Measurements from ENCODE around the gene CDCA8.
"Not testable (repeated sequence)": the region's sequence is repeated elsewhere in the genome, so short reads cannot be mapped to it uniquely, and the experiment has no call there.

CDCA8 gene

DNA sequence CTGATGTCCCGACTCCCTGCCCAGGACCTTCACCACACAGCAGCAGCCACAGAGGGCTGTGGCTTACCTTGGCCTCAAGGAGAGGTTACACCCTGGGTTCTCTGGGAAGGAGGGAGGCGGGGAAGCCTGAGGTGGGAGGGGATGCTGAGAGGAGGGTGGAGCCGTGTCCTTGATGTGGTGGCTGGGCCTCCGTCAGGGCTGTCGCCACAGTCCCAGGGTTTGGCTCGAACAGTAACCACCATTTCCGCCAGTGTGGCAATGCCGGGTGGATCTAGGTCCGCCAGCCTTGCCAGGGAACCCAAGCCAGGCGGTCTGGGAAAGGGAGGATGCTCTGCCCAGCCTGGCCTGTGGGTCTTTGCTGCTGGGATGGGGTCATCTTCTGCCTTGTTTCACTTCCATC lies 18.4 kb upstream of the CDCA8 start:
- DNase-seq: peak; percentile 56 to 66

DNA sequence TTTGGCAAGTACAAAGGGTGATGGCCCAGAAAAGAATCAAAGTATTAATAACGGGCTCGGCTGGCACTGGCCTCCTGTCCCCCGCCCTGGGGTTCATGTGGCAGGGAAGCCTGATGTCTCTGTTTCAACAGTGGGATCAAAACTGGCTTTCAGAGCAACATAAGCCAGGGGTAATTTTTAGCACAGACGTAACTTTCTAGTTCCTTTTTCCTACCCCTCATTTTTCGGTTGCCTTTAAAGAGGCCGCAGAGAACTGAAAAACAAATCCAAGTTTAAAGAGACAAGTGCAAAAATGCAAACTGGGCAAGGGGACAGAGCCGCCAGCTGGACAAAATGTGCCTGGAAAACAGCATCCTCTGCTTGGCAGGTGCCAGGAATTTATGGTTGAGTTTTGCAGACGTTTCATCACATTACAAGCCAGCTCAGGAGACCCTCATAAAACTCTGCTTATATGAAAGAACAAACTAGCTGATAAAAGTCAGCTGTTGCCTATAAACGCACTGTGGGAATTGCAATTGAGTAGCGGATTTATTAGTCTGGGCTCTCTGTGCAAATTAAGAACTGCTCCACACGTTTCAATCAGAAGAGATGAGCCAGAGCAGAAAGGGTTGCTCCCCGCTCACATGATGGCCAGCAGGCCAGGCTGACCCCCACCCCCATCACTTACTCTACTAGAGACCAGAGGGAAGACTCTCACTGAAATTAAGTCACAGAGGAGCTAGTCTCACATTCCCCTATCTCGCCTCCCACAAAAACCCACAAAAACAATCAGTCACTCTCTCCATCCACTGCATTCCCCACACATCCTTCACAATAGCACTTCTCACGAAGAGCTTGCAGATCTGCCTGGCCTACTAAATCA lies 15.8 kb upstream of the CDCA8 start:
- DNase-seq: no peak

DNA sequence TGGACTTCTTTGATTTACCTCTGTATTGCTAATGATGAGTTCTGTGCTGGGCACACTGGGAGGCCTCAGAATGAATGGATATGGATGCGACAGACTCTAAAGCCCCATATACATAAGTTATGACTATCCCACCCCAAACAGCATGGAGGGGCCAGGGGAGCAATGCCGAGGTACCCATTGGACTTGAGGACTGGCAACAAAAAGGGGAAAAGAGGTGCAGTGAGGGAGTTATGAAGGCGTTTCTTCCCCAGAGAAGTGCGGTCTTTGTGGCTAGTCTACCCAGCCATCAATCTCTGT lies 15.2 kb upstream of the CDCA8 start:
- no peak for DNase-seq

DNA sequence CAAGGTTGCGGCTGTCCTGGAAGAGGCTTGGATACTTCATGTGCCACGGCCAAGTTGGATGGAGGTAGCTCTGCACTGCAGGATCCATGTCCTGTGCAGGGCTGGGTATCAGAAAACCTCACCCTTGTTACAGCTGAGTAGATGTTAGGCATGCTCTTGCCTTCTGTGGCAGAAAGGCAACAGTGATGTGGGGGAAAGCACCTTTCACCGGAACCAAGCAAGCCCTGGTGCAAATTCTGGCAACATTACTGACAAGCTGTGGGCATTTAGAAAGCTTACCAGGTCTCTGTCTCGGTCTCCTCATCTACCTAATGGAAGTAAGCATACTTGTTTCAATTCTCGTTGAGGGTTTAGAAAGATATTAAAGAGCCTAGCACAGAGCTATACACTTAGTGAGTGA lies 14.5 kb upstream of the CDCA8 start:
- DNase-seq: no peak

DNA sequence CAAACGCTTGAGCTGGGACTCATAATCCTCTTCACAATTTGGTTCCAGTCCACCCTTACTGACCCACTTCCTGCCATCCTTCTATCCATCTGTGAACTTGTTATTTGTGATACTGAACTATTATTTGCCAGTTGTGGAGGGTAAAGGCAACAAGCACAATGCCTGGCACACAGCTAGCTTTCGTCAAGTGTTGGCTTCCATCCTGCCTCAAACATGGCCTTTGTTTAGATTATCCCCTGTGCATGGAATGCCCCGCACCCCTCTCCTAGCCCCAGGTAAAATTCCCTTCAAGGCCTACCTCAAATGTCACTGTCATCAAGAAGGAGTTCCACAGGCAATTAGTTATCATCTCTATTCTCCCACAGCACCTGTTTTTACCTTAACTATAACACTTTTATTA lies 11.4 kb upstream of the CDCA8 start:
- no peak for DNase-seq

DNA sequence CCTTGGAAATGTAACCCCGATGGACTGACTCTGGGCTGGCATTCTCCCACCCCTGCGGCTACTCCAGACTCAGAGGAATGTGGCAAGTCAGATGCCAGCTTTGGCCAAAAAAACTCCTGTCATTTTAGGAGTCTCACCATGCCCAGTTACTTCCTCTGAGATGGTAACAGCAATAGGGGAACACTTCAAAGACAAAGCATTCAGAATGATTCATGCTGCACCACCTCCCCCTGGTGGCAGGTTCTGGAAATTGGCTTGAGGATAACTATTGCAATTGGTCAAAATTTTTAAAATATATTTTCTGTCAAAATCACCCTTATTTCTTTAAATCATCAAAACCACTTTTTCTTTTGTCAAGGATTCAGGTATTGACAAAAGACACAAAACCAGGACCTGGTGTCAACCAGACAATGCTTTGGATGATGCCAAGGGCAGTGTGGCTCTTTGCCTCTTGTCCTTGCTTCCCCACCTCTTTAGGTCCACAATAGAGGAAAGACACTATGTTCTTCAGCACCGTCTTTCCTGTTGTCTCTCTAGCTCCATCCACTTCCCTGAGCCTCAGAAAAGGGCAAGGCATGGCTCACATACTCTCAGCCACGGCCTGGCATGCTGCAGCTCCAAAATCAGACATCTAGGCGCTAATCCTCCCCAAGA lies 9.9 kb upstream of the CDCA8 start:
- DNase-seq: peak; percentile 85 to 86

DNA sequence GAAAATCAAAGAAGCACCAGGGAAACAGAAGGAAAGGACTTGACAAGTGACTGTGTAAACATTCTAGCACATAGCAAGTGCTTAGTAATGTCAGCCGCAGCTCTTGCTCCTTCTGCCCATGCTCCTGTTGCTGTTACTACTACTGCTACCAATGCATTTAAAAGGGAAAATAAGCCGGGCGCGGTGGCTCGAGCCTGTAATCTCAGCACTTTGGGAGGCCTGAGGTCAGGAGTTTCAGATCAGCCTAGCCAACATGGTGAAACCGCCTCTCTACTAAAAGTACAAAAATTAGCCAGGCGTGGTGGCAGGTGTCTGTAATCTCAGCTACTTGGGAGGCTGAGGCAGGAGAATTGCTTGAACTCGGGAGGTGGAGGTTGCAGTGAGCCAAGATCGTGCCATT lies 8.1 kb upstream of the CDCA8 start:
- not testable (repeated sequence) for DNase-seq

DNA sequence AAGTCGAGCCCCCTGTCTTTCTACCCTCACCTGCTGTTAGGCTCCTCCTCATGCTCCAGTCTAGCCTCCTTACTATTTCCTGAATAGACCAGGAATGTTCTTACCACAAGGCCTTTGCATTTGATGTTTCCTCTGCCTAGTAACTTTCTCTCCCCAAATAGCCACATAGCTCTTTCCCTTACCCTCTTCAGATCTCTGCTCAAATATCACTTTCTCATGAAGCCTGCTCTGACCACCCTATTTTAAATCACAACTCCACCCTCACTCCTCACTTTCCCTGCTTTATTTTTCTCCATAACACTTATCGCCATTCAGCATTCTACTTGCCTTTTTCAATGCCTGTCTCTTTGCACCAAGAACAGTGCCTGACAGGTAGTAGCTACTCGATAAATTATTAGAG lies 6.6 kb upstream of the CDCA8 start:
- DNase-seq: no peak

DNA sequence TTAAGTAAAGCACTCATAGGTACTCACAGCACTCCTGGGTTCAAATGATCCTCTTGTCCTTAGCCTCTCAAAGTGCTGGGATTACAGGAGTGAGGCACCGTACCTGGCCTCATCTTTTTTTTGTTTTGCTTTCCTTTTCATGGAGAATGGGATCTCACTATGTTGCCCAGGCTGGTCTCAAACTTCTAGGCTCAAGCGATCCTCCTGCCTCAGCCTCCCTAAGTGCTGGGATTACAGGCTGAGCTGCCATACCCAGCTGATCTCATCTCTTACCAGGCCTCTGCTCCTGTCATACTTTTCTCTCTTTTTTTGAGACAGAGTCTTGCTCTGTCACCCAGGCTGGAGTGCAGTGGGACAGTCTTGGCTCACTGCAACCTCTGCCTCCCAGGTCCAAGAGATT lies 4.6 kb upstream of the CDCA8 start:
- not testable (repeated sequence) for DNase-seq

DNA sequence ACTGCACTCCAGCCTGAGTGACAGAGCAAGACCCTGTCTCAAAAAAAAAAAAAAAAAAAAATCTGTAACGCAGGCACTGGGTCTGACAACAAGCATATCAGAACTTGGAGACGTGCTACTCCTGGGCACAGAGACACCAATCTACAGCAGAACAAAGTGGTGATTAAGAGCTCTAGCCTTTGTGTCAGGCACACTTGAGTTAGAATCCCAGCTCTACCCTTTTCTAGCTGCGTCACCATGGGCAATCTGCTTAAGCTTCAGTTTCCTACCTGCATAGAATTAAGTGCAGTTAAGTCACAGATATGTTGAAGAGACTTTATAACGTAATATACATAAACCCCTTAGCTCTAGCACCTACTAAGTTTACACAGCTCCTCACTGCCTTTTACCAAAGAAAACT lies 3.4 kb upstream of the CDCA8 start:
- DNase-seq: no peak

DNA sequence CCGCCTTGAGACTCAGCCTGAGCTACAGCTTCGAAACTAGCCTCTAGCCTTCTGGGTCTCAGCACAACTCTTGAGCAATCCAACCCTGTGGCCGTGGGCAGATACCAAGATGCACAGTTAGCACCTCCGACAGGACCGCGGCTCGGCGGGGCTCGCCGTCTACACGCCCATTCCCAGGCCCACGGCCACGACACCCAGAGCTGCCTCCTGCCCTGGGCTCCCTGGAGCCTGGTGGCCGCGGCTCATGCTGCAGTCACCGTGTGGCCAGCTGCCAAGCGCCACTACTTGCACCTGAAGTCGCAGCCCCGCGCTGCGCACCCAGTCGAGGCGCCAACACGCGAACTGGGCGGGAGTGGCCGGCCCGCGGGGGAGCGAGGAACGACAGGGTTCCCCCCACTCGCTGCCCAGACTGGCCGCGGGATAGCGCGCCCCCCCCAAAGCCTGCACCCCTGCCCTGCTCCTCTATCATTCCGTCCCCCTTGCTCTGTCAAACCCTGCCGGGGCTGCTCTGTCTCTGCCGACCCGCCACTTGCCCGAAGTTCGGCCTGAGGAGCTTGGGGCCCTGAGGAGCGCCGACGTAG lies 729 bp upstream of the CDCA8 start:
- peak; percentile 31 to 36 for DNase-seq

DNA sequence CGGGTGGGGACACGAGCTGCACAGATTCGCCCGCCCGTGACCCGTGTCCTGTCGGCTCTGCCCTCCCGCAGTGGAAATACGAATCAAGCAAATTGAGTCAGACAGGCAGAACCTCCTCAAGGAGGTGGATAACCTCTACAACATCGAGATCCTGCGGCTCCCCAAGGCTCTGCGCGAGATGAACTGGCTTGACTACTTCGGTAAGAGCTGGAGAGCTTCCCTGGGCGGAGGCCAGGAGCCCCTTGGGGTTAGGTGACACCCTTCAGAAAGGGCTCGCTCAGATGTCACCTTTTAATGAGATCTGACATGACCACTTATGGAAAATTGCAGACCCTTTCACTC lies 489 bp downstream of the CDCA8 start:
- no peak for DNase-seq

DNA sequence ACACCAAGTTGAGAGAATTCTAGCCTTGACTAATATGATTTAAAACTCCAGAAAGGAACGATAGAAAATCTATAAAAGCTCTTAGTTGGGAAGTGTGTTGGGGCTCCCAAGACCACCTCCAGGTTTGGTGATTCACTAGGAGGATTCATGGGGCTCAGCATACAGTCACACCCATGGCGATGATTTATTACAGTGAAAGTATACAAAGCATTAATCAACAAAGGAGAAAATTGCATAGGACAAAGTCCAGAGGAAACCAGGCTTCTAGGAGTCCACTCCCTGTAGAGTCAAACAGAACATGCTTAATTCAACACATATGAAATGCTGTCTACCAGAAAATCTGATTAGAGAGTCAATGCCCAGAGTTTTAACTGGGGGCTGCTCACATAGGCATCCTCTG lies 4.8 kb downstream of the CDCA8 start:
- DNase-seq: no peak

DNA sequence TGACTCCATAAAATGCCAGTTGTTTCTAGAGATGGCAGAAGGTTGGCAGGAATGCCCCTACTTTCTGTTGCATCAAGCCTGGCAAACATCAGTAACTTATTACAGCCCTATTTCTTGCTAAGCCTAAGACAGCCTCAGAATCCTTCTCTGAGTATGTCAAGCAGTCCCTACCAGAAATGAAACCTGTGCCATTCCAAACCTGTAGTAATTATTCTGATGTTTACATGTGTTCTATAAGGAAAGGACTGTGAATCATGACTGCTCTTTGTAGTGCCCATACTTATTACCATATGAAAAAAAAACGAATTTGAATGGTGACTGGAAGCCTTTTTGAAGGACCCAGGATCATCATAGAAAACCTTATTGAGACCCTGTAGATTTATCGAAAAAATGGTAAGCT lies 5.4 kb downstream of the CDCA8 start:
- no peak for DNase-seq

DNA sequence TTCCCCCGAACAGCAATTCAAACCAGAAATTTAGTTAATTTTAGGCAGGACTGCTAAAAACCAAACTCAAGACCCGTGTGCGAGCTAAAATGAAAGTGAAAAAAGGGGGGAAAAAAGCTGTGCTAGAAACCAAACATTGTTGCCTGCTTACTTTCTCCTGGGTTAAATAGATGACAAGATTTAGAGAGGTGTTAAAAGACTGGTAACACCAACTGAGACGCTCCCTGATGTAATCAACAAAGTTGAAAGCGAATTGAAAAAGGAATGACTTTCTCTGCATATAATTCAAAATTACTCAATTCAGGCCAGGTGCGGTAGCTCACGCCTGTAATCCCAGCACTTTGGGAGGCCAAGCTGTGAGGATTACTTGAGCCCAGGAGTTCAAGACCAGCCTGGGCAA lies 6.8 kb downstream of the CDCA8 start:
- DNase-seq: no peak

DNA sequence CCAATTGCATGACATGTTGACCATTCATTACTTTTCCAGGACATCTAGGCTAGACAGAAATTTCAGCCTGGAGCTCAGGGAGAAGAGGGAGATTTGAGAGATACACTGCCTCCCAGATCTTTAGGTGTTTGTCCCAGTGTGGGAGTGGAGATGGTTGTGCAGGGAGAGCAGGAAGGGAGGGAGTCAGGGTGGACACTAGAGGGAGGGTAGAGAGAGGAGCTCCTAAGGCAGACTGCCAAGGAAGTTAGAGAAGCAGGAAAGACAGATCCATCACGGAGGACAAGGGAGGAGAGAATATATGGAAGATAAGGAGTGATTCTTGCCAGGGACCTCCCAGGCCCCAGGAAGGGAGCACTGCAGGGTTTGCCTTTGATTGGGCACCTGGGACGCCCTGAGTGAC lies 8.7 kb downstream of the CDCA8 start:
- DNase-seq: no peak

DNA sequence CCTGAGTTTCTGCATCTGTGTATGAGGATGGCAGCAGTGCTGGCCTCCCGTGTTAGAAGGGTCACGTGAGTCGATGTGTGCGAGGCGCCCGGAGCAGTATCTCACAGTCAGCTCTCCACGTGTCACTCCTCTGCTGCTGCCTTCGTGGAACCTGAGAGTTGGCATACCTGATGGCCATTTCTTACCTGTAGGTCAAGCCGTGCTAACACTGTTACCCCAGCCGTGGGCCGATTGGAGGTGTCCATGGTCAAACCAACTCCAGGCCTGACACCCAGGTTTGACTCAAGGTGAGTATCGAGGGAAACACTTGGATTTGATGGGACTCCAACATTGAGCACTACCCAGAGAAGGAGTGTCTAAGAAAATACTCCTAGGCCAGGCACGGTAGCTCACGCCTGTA lies 10.7 kb downstream of the CDCA8 start:
- DNase-seq: no peak

DNA sequence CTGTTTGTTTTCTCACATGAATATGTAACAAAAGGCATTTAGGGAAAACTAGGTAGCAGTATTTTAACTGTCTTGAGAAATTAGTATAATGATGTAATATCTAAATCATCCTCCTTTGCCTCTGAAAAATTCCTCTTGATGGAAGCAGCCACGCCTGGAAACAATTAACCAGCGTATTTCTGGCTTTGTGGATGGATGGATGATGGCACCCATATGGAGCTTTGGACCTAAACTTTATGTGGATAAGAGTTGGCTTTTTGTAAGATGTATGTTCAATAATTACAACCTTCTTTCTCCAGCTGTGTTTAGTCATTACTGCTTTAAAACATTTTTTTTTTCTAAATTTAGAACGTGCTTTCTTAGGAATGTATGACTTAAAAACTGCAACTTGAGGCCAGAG lies 12.7 kb downstream of the CDCA8 start:
- DNase-seq: no peak

DNA sequence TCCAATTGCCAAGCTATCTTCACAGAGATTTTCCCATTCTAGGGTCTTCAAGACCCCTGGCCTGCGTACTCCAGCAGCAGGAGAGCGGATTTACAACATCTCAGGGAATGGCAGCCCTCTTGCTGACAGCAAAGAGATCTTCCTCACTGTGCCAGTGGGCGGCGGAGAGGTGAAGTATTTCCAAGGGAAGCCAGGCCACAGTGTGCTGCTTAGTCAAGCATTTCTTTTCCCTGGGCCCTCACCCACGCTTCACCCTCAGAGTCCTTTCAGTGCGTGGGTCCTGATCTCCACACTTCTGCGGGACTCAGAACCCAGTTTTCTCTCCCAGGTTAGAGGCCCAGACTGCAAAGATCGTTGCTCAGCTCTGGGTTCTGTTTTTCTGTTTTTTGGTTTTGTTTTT lies 13.1 kb downstream of the CDCA8 start:
- no peak for DNase-seq

DNA sequence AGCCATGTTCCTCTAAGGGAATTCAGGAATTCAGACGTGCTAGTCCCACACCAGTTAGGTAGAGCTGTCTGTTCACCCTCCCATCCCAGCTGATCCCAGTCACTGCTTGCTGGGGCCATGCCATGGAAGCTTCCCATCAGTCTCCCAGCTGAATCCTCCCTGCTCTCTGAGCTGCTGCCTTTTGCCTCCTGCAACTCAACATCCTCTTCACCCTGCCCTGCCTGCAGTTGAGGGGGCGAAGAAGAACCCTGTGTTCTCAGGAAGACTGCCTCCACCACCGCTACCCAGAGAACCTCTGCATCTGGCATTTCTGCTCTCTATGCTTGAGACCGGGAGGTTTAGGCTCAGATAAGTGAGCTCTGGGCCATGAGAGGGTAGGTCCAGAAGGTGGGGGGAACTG lies 16.2 kb downstream of the CDCA8 start:
- DNase-seq: no peak

DNA sequence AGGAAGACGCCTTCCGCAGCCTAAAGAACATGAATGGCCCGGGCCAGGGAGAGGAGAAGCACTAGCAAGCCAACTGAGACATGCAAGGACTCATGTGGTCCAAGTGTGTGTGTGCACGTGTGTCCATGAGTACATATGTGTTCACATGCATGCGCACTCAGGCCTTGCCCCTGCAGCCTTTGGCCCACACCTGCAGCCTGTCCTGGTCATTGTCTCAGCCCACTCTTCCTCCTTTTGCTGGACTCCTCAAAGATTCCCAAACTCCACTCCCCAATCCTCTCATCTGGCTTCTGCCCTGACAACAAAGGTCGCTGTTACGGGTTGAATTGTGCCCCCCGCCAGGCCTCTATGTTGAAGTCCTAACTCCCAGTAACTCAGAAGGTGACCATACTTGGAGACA lies 21.9 kb downstream of the CDCA8 start:
- no peak for DNase-seq

DNA sequence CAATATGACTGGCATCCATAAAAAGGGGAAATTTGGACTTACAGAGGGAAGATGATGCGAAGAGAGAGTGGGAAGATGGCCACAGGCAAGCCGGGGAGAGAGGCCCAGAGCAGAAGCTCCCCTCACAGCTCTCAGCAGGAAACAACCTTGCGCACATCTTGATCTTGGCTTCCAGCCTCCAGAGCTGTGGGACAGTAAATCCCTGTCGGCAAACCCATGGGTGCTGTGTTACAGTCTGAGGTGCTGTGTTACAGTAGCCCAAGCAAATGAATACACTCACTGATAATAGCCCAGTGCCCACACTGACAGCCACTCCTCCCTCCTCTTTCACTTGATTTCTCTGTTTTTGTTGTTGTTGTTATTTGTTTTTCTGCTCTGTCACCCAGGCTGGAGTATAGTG lies 22.4 kb downstream of the CDCA8 start:
- DNase-seq: no peak

DNA sequence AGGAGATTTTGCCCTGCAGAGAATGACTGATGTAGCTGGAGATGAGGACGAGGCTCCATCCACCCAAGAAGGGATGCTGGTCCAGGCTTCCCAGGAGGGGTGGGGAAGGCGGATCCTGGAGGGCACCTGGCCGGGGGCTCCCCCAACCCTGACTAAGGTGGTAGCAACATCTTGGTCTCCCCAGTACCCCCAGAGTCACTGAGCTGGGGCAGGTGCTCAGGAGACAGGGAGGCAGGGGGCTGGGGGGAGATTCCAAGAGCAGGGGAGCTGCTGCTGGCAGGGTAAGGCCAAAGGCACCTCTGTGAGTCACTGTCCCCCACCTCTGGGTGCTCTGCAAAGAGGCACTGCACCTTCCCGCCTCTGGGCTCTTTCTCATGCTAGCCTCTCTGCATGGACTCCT lies 24.0 kb downstream of the CDCA8 start:
- DNase-seq: no peak

DNA sequence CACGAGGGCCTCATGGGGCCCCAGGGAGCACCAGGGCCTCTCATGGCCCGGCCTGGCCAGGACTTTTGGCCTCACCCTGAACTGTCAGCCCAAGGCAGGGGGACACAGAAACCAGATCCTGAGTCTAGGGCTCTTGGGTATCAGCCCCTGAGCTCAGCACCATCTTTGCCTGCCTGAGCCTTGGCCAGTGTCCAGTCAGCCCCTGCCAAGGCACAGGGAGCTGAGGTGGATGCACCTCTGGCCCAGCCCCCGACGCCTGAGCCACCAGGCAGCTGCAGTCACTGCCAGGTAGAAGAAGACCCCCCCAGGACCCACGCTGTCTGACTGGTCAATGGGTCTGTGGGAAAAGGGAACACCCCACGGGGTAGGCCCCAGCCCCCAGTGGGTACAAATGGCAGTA lies 25.3 kb downstream of the CDCA8 start:
- DNase-seq: no peak
